K562 (cell line): ENCODE data around the gene ATP6V1F. TPM values are rescaled to one million over a fixed set of nuclear protein-coding genes. Genes with fewer than 3 reads are reported as not detected.

Experiments
- ARID2 ChIP-seq: fragments of 450-650 bp; IDR thresholded peaks from 2 replicates; pipeline ENCODE4 v1.6.1; 2017; ENCODE audit warnings: antibody characterized with exemption, mild to moderate bottlenecking
- CBFA2T2 ChIP-seq: fragments of 450-650 bp; conservative IDR thresholded peaks from 2 replicates; pipeline ENCODE4 v1.6.1; 2017; ENCODE audit warnings: mild to moderate bottlenecking
- CEBPB ChIP-seq: fragments of 450-650 bp; IDR thresholded peaks from 2 replicates; pipeline ENCODE4 v1.6.1; 2016; ENCODE audit warnings: missing genetic modification characterization, missing compliant biosample characterization
- ETV5 ChIP-seq: sonication (generic); formaldehyde crosslinking; IDR thresholded peaks from 2 replicates; pipeline ENCODE4 v1.4.0; 2020; ENCODE audit warnings: low read depth, mild to moderate bottlenecking, missing genetic modification reagents
- ETV6 ChIP-seq, 3 experiments: fragments of 150-350 bp in 1 of 3; sonication (generic) in 1 of 3; formaldehyde crosslinking in 1 of 3; IDR thresholded peaks; 2 replicates each; pipeline versions ENCODE4 v1.6.1 to v1.8.0; 2014 to 2022; ENCODE audit warnings: borderline replicate concordance in 2 of 3, low read depth in 2 of 3, antibody characterized with exemption in 1 of 3, low read length in 1 of 3, mild to moderate bottlenecking in 1 of 3, missing genetic modification reagents in 1 of 3
- JUND ChIP-seq, 2 experiments: IDR thresholded peaks; 2 replicates in 1 of 2; 3 replicates in 1 of 2; pipeline ENCODE4 v1.6.1; 2011; ENCODE audit warnings: borderline replicate concordance in 2 of 2, low read depth in 2 of 2, low read length in 2 of 2, improper control_type of control experiment in 1 of 2, missing biosample characterization in 1 of 2, missing genetic modification characterization in 1 of 2, missing genetic modification reagents in 1 of 2
- KDM1A ChIP-seq, 2 experiments: fragments of 450-650 bp; IDR thresholded peaks; 2 replicates each; pipeline ENCODE4 v1.6.1; 2016; ENCODE audit warnings: mild to moderate bottlenecking in 2 of 2
- KDM5B ChIP-seq: fragments of 200-600 bp; sonication (generic); IDR thresholded peaks from 2 replicates; pipeline ENCODE4 v1.6.1; 2012; ENCODE audit warnings: low read depth, mild to moderate bottlenecking, moderate library complexity, low read length, control low read depth, inconsistent platforms; ENCODE audit not compliant: insufficient replicate concordance
- NBN ChIP-seq: fragments of 450-650 bp; IDR thresholded peaks from 2 replicates; pipeline ENCODE4 v1.6.1; 2016; ENCODE audit warnings: low read depth, mild to moderate bottlenecking
- NONO ChIP-seq, 2 experiments: fragments of 200-400 bp in 1 of 2; fragments of 450-650 bp in 1 of 2; formaldehyde crosslinking in 1 of 2; IDR thresholded peaks; 2 replicates each; pipeline ENCODE4 v1.6.1; 2017; ENCODE audit warnings: low read depth in 2 of 2, mild to moderate bottlenecking in 2 of 2, moderate library complexity in 2 of 2, low read length in 1 of 2
- OTX1 ChIP-seq: fragments of 450-650 bp; formaldehyde crosslinking; IDR thresholded peaks from 2 replicates; pipeline ENCODE4 v1.4.0; 2022; ENCODE audit warnings: mild to moderate bottlenecking
- PHB ChIP-seq: fragments of 250-450 bp; sonication (Bioruptor Pico); IDR thresholded peaks from 2 replicates; pipeline ENCODE4 v1.5.0; 2021
- POLR2H ChIP-seq: IDR thresholded peaks from 2 replicates; pipeline ENCODE4 v1.6.1; 2016; ENCODE audit warnings: missing genetic modification characterization, low read depth, mild to moderate bottlenecking, control low read depth, missing compliant biosample characterization, moderate library complexity
- PTRF ChIP-seq: fragments of 450-650 bp; IDR thresholded peaks from 2 replicates; pipeline ENCODE4 v1.6.1; 2016; ENCODE audit warnings: mild to moderate bottlenecking, missing genetic modification characterization, missing compliant biosample characterization
- TAF1 ChIP-seq: IDR thresholded peaks from 2 replicates; pipeline ENCODE4 v1.6.1; 2011; ENCODE audit warnings: mild to moderate bottlenecking, low read length, moderate library complexity; ENCODE audit not compliant: insufficient read depth, control insufficient read depth, severe bottlenecking; ENCODE audit errors: extremely low read depth
- TEAD1 ChIP-seq, 2 experiments: fragments of 450-650 bp in 1 of 2; sonication (generic) in 1 of 2; formaldehyde crosslinking; IDR thresholded peaks; 2 replicates each; pipeline versions ENCODE4 v1.4.0 to v1.8.0; 2020 to 2022; ENCODE audit warnings: mild to moderate bottlenecking in 2 of 2, missing genetic modification reagents in 1 of 2
- THRA ChIP-seq: fragments of 450-650 bp; IDR thresholded peaks from 2 replicates; pipeline ENCODE4 v1.6.1; 2017; ENCODE audit warnings: mild to moderate bottlenecking, moderate library complexity
- TRIM28 ChIP-seq: fragments of 450-650 bp; IDR thresholded peaks from 2 replicates; pipeline ENCODE4 v1.6.1; 2017
- ZNF197 ChIP-seq: fragments of 200-800 bp; sonication (Bioruptor generic); IDR thresholded peaks from 2 replicates; pipeline ENCODE4 v1.6.1; 2016; ENCODE audit warnings: low read depth, missing genetic modification characterization, missing compliant biosample characterization
- ZNF395 ChIP-seq: fragments of 200-800 bp; sonication (Bioruptor generic); IDR thresholded peaks from 2 replicates; pipeline ENCODE4 v1.6.1; 2017; ENCODE audit warnings: missing genetic modification characterization, missing compliant biosample characterization
- ZNF592 ChIP-seq: fragments of 450-650 bp; IDR thresholded peaks from 2 replicates; pipeline ENCODE4 v1.6.1; 2017; ENCODE audit warnings: antibody characterized with exemption, mild to moderate bottlenecking
- polyA plus RNA-seq, 8 experiments: library from polyadenylated mRNA; depleted of rRNA in 4 of 8; stranded (reverse) in 5 of 8; unstranded in 3 of 8; fragments of >200 nt; fragmentation: Nextera tagmentation in 2 of 8; fragmentation: Illumina TruSeq in 1 of 8; extraction: Ambion mirVana in 2 of 8; extraction: Trizol in 1 of 8; gene quantifications; 2 replicates each; pipeline versions ENCODE4 v1.2.1 to v1.2.3, GENCODE V29; 2011 to 2014; ENCODE audit warnings: inconsistent platforms in 1 of 8, missing spikeins in 1 of 8
- total RNA-seq, 7 experiments: library from RNA; depleted of rRNA in 6 of 7; stranded (reverse); fragments of >200 nt in 6 of 7; fragmentation: Illumina TruSeq in 2 of 7; extraction: Trizol in 2 of 7; gene quantifications; 2 replicates each; pipeline versions ENCODE4 v1.2.1 to v1.2.3, GENCODE V29; 2011 to 2021; ENCODE audit warnings: low replicate concordance in 1 of 7

The ATP6V1F gene
- total and polyA plus RNA-seq, 9 of the 15 experiments (the other 6 are each of a cell fraction or from before 2014, with no cell fraction given) = 206 to 1,123 (median 542) TPM

GRCh38 chr7:128861957-128862570, 592 bp upstream of the ATP6V1F start (continued):
- no peak for TF ChIP-seq PHB (CRISPR knock-in tag)
- no peak for TF ChIP-seq JUND (IDR thresholded peaks at IDR 0.05; ENCODE audit: borderline replicate concordance, low read depth, low read length)
- TF ChIP-seq JUND (tag; IDR thresholded peaks at IDR 0.05; ENCODE audit: borderline replicate concordance, low read depth, low read length) = 0 out of 3 replicates have a peak, but pooled peaks have one; percentile 6
- no peak for TF ChIP-seq CEBPB (tag)
- TF ChIP-seq TRIM28 = no peak; the same call in 1 of the 2 replicates
- TF ChIP-seq KDM5B = no peak
- TF ChIP-seq TEAD1 (CRISPR knock-in tag; IDR thresholded peaks at IDR 0.05) = no peak
- TF ChIP-seq ZNF197 (CRISPR knock-in tag) = no peak
- no peak for TF ChIP-seq KDM1A (IDR thresholded peaks at IDR 0.05)
- TF ChIP-seq POLR2H = no peak
- TF ChIP-seq TAF1 = no peak
- peak; percentile 36; the same call in 1 of the 2 replicates for TF ChIP-seq ARID2
- no peak for TF ChIP-seq NBN
- TF ChIP-seq ETV5 (CRISPR knock-in tag) = no peak
- no peak for TF ChIP-seq THRA
- no peak for TF ChIP-seq CBFA2T2
- TF ChIP-seq OTX1 (CRISPR knock-in tag) = peak; percentile 11; the same call in 1 of the 2 replicates
- no peak for TF ChIP-seq ETV6 (IDR thresholded peaks at IDR 0.05; ENCODE audit: borderline replicate concordance in 1 of 2, low read depth in 2 of 2, low read length in 1 of 2)
- no peak for TF ChIP-seq ETV6 (CRISPR knock-in tag; IDR thresholded peaks at IDR 0.05; ENCODE audit: borderline replicate concordance)
- no peak for TF ChIP-seq NONO (IDR thresholded peaks at IDR 0.05; ENCODE audit: low read depth in 2 of 2, low read length in 1 of 2)
- TF ChIP-seq ZNF592 = peak; percentile 70
- TF ChIP-seq ZNF395 = no peak
- no peak for TF ChIP-seq PTRF
